ENCODE data around the gene MED25.
A peak's percentile ranks its signal among the peaks of the same experiment; 100 is the strongest.
"Not testable (repeated sequence)": the region's sequence is repeated elsewhere in the genome, so short reads cannot be mapped to it uniquely, and the experiment has no call there.

MED25 gene

GRCh38 chr19:49818649-49819370, 721 bp downstream of the MED25 start:
- DNase-seq: no peak

- not testable (repeated sequence) for DNase-seq
These were observed 1.5 kb downstream of the MED25 start for GRCh38 chr19:49819452-49820115.

- DNase-seq: peak; percentile 15
These were observed 2.0 kb downstream of the MED25 start for GRCh38 chr19:49820125-49820524.

- no peak for DNase-seq
These were observed 5.4 kb downstream of the MED25 start for GRCh38 chr19:49823472-49823871.

GRCh38 chr19:49824662-49825061, 6.6 kb downstream of the MED25 start:
- no peak for DNase-seq

GRCh38 chr19:49827034-49827433, 8.9 kb downstream of the MED25 start:
- no peak for DNase-seq

- DNase-seq: no peak
These were observed 11.1 kb downstream of the MED25 start for GRCh38 chr19:49829200-49829599.

GRCh38 chr19:49829721-49830120, 11.6 kb downstream of the MED25 start:
- DNase-seq: no peak

- no peak for DNase-seq
These were observed 12.7 kb downstream of the MED25 start for GRCh38 chr19:49830766-49831165.

- no peak for DNase-seq
These were observed 13.5 kb downstream of the MED25 start for GRCh38 chr19:49831592-49831991.

GRCh38 chr19:49832556-49832955, 14.5 kb downstream of the MED25 start:
- DNase-seq: no peak

GRCh38 chr19:49833599-49833998, 15.5 kb downstream of the MED25 start:
- DNase-seq: no peak

- DNase-seq: no peak
These were observed 17.5 kb downstream of the MED25 start for GRCh38 chr19:49835562-49835961.

- no peak for DNase-seq
These were observed 18.3 kb downstream of the MED25 start for GRCh38 chr19:49836176-49837008.

- no peak for DNase-seq
These were observed 18.9 kb downstream of the MED25 start for GRCh38 chr19:49837009-49837310.

GRCh38 chr19:49837425-49837824, 19.3 kb downstream of the MED25 start:
- no peak for DNase-seq

- DNase-seq: no peak
These were observed 20.9 kb downstream of the MED25 start for GRCh38 chr19:49838885-49839588.

- no peak for DNase-seq
These were observed 21.6 kb downstream of the MED25 start for GRCh38 chr19:49839713-49840112.

- no peak for DNase-seq
These were observed 22.2 kb downstream of the MED25 start for GRCh38 chr19:49840321-49840720.

GRCh38 chr19:49840736-49841249, 22.7 kb downstream of the MED25 start:
- no peak for DNase-seq

GRCh38 chr19:49843265-49843664, 25.2 kb downstream of the MED25 start:
- no peak for DNase-seq

GRCh38 chr19:49844138-49845095, 26.3 kb downstream of the MED25 start:
- DNase-seq: no peak
